Activated B cell treated with CpG ODN at 0.5 μM for 24 hours (primary cell): ENCODE results near the gene CAMTA1. TPM values are rescaled to one million over a fixed set of nuclear protein-coding genes. Genes with fewer than 3 reads are reported as not detected.

Experiments used
- ATAC-seq: fragments of 200-7000 bp; cut with Tn5 transposase; one replicate; pipeline ENCODE4 v1.10.0; 2021; ENCODE audit warnings: low read depth, mild to moderate bottlenecking, moderate library complexity
- CTCF ChIA-PET: fragments of 350-600 bp; sonication (Branson Sonifier 250); formaldehyde crosslinking; loops from one replicate; lab custom pipeline; 2021; ENCODE audit warnings: antibody characterized with exemption; lab: Charles Lee
- POLR2A ChIA-PET: fragments of 350-600 bp; sonication (Branson Sonifier 250); formaldehyde crosslinking; loops from one replicate; lab custom pipeline; 2021; ENCODE audit warnings: antibody characterized with exemption; lab: Charles Lee
- DNase-seq: peaks from one replicate; pipeline ENCODE4 v3.0.0; 2022
- H3K27ac Mint-ChIP-seq: one replicate; pipeline ENCODE4 v1.8.0; 2020; ENCODE audit warnings: mixed read lengths
- H3K27me3 Mint-ChIP-seq: one replicate; pipeline ENCODE4 v1.8.0; 2021; ENCODE audit warnings: mixed read lengths
- H3K36me3 Mint-ChIP-seq: one replicate; pipeline ENCODE4 v1.8.0; 2021; ENCODE audit warnings: low read depth, mixed read lengths
- H3K4me1 Mint-ChIP-seq: one replicate; pipeline ENCODE4 v1.8.0; 2021; ENCODE audit warnings: mixed read lengths
- H3K4me3 Mint-ChIP-seq: one replicate; pipeline ENCODE4 v1.8.0; 2020; ENCODE audit warnings: mild to moderate bottlenecking, mixed read lengths
- H3K9me3 Mint-ChIP-seq: one replicate; pipeline ENCODE4 v1.8.0; 2020; ENCODE audit warnings: mixed read lengths
- intact Hi-C: fragments of 100-400 bp; cut with micrococcal nuclease; formaldehyde crosslinking; loops from one replicate; pipeline ENCODE4 v1.15.1; 2024
- total RNA-seq: library from RNA; stranded (reverse); gene quantifications from 2 replicates; pipeline ENCODE4 v1.2.3, GENCODE V29; 2022
- TF ChIP-seq, protein P1 (sequence below): fragments of 200-600 bp; IDR thresholded peaks from one replicate; pipeline ENCODE4 v1.8.0; 2022; ENCODE audit warnings: antibody characterized with exemption, mild to moderate bottlenecking

The CAMTA1 gene
- total RNA-seq, 1 donor from 2014 or later: 49.8 TPM

DNA sequence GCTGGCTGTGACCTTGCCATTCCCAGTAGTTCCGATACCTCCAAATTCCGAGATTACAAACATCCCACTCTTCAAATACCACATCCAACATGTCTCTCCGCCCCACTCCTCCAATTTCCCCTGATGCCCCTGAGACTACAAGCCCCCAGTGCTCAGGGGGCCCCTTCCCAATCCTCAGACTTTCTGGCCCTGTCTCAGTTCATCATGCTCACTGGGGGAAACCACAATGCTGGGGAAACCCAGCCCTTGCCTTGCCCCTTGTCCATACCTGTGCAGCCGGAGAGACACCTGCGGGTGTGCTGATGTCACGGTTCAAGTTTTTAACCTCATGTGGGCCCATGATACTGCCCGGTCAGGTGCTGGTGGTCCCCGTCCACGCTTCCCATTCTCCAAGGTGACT lies 226.6 kb downstream of the CAMTA1 start:
- ChIA-PET CTCF (no interaction called here), POLR2A (no interaction called here)
- H3K36me3 Mint-ChIP-seq: no peaks in the 10 kb centered on the region
- peaks cover 8% of the 10 kb centered on the region for H3K27me3 Mint-ChIP-seq
- H3K4me1 Mint-ChIP-seq: no peaks in the 10 kb centered on the region
- TF ChIP-seq, protein P1, sequence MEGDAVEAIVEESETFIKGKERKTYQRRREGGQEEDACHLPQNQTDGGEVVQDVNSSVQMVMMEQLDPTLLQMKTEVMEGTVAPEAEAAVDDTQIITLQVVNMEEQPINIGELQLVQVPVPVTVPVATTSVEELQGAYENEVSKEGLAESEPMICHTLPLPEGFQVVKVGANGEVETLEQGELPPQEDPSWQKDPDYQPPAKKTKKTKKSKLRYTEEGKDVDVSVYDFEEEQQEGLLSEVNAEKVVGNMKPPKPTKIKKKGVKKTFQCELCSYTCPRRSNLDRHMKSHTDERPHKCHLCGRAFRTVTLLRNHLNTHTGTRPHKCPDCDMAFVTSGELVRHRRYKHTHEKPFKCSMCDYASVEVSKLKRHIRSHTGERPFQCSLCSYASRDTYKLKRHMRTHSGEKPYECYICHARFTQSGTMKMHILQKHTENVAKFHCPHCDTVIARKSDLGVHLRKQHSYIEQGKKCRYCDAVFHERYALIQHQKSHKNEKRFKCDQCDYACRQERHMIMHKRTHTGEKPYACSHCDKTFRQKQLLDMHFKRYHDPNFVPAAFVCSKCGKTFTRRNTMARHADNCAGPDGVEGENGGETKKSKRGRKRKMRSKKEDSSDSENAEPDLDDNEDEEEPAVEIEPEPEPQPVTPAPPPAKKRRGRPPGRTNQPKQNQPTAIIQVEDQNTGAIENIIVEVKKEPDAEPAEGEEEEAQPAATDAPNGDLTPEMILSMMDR: no peak
- H3K9me3 Mint-ChIP-seq: no peaks in the 10 kb centered on the region
- ATAC-seq: no peak
- H3K4me3 Mint-ChIP-seq: no peak overlapping the region
- DNase-seq: no peak
- H3K27ac Mint-ChIP-seq: no peak overlapping the region
- intact Hi-C loops: no loop called here

DNA sequence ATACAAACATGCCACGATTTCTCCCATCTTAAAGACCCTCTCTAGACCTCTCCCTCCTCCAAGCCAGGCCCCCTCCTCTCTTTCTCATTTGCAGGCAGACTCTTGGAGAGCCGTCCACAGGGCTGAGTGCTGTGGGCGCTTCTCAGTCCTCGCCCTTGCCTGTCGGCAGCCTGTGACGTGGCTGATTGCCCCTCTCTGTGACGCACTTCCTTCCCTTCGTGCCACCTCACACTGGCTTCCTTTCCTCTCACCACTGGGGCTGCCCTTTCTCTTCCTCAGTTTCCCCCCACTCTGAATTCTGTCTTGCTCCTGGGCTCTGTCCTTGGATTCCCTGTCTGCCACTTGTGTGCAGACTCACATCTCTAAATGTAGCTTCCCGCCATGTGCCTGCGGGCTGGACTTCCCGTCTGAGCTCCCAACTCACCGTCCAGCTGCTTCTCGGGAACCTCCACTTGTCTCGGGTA lies 227.2 kb downstream of the CAMTA1 start:
- no peaks in the 10 kb centered on the region for H3K36me3 Mint-ChIP-seq
- no peak overlapping the region for H3K27ac Mint-ChIP-seq
- no peak for ATAC-seq
- POLR2A ChIA-PET: no interaction called here
- intact Hi-C loops: no loop called here
- no peaks in the 10 kb centered on the region for H3K4me1 Mint-ChIP-seq
- H3K4me3 Mint-ChIP-seq: no peak overlapping the region
- no peaks in the 10 kb centered on the region for H3K9me3 Mint-ChIP-seq
- CTCF ChIA-PET: no interaction called here
- no peak for DNase-seq
- H3K27me3 Mint-ChIP-seq: peaks cover 7% of the 10 kb centered on the region
- TF ChIP-seq, protein P1: no peak

- ATAC-seq (no peak), DNase-seq (no peak)
- Mint-ChIP-seq H3K27me3 (peaks cover 7% of the 10 kb centered on the region), H3K4me3 (no peak overlapping the region), H3K36me3 (no peaks in the 10 kb centered on the region), H3K27ac (no peak overlapping the region), H3K9me3 (no peaks in the 10 kb centered on the region), H3K4me1 (no peaks in the 10 kb centered on the region)
- ChIA-PET CTCF (no interaction called here), POLR2A (no interaction called here)
- intact Hi-C loops: no loop called here
- TF ChIP-seq, protein P1: no peak
These were observed 228.8 kb downstream of the CAMTA1 start for GRCh38 chr1:7013833-7014639.

- no peaks in the 10 kb centered on the region for H3K36me3 Mint-ChIP-seq
- CTCF ChIA-PET: no interaction called here
- TF ChIP-seq, protein P1: no peak
- intact Hi-C loops: no loop called here
- no peak overlapping the region for H3K27ac Mint-ChIP-seq
- ATAC-seq (no peak), DNase-seq (no peak)
- no peak overlapping the region for H3K4me3 Mint-ChIP-seq
- peaks cover 11% of the 10 kb centered on the region for H3K27me3 Mint-ChIP-seq
- POLR2A ChIA-PET: no interaction called here
- H3K4me1 Mint-ChIP-seq: no peaks in the 10 kb centered on the region
- H3K9me3 Mint-ChIP-seq: no peaks in the 10 kb centered on the region
These were observed 229.3 kb downstream of the CAMTA1 start for GRCh38 chr1:7014640-7014930.

GRCh38 chr1:7015022-7015421 lies 229.8 kb downstream of the CAMTA1 start:
- ATAC-seq: no peak
- no peaks in the 10 kb centered on the region for H3K36me3 Mint-ChIP-seq
- no peak for DNase-seq
- peaks cover 11% of the 10 kb centered on the region for H3K27me3 Mint-ChIP-seq
- CTCF ChIA-PET: no interaction called here
- POLR2A ChIA-PET: no interaction called here
- H3K4me1 Mint-ChIP-seq: no peaks in the 10 kb centered on the region
- H3K4me3 Mint-ChIP-seq: no peak overlapping the region
- no peak overlapping the region for H3K27ac Mint-ChIP-seq
- intact Hi-C loops: no loop called here
- no peaks in the 10 kb centered on the region for H3K9me3 Mint-ChIP-seq
- TF ChIP-seq, protein P1: no peak
